IMR-90 (cell line): ENCODE results near the gene USP10. TPM values are rescaled to one million over a fixed set of nuclear protein-coding genes. Genes with fewer than 3 reads are reported as not detected.

Experiments
- ATAC-seq: fragments of 200-7000 bp; cut with Tn5 transposase; 2 replicates; pipeline ENCODE4 v1.9.1; 2020; ENCODE audit warnings: low read depth, mild to moderate bottlenecking, moderate library complexity
- BruUV-seq: library from RNA; stranded (reverse); fragments of 400-500 nt; replicated peaks from 2 replicates; lab custom pipeline; 2021; lab: Mats Ljungman, UMichigan
- CTCF ChIA-PET: fragments of 300-600 bp; formaldehyde crosslinking; extraction: SDS; loops from one replicate; lab custom pipeline; 2021; ENCODE audit warnings: antibody characterized with exemption; lab: Yijun Ruan, JAX
- POLR2A ChIA-PET: fragments of 300-600 bp; sonication (Branson Sonifier 250); formaldehyde crosslinking; loops from one replicate; lab custom pipeline; 2022; ENCODE audit warnings: antibody characterized with exemption; ENCODE audit not compliant: unreplicated experiment; lab: Charles Lee
- DNase-seq: peaks from one replicate; pipeline ENCODE4 v3.0.0; 2013
- H2AFZ ChIP-seq: replicated peaks from 2 replicates; pipeline ENCODE3; 2013; ENCODE audit warnings: low read length, mild to moderate bottlenecking; ENCODE audit not compliant: poor library complexity
- H2AK5ac ChIP-seq: 2 replicates; pipeline ENCODE4 v1.6.1; 2013; ENCODE audit warnings: low read depth, low read length, inconsistent platforms
- H2AK9ac ChIP-seq: replicated peaks from 2 replicates; pipeline ENCODE3; 2013; ENCODE audit warnings: mild to moderate bottlenecking, low read depth, low read length, moderate library complexity; ENCODE audit not compliant: poor library complexity
- H2BK120ac ChIP-seq: 2 replicates; pipeline ENCODE4 v1.6.1; 2013; ENCODE audit warnings: low read depth, low read length, inconsistent platforms
- H2BK15ac ChIP-seq: 3 replicates; pipeline ENCODE4 v1.6.1; 2013; ENCODE audit warnings: low read depth, low read length, inconsistent platforms
- H2BK20ac ChIP-seq: 2 replicates; pipeline ENCODE4 v1.6.1; 2013; ENCODE audit warnings: low read depth, mild to moderate bottlenecking, inconsistent platforms, low read length, moderate library complexity
- H2BK5ac ChIP-seq: 2 replicates; pipeline ENCODE4 v1.6.1; 2013; ENCODE audit warnings: mild to moderate bottlenecking, low read depth, low read length, inconsistent platforms; ENCODE audit not compliant: poor library complexity, severe bottlenecking
- H3K14ac ChIP-seq: replicated peaks from 2 replicates; pipeline ENCODE4 v1.6.1; 2013; ENCODE audit warnings: low read depth, low read length, inconsistent platforms
- H3K18ac ChIP-seq: 2 replicates; pipeline ENCODE4 v1.6.1; 2013; ENCODE audit warnings: low read depth, low read length, control low read depth
- H3K23ac ChIP-seq: 2 replicates; pipeline ENCODE4 v1.6.1; 2013; ENCODE audit warnings: low read depth, low read length, inconsistent platforms
- H3K27ac ChIP-seq: 2 replicates; pipeline ENCODE4 v1.5.1; 2013; ENCODE audit warnings: mild to moderate bottlenecking, control low read depth, low read length; ENCODE audit not compliant: insufficient read depth
- H3K27me3 ChIP-seq: 2 replicates; pipeline ENCODE4 v1.6.1; 2013; ENCODE audit warnings: low read length; ENCODE audit not compliant: control insufficient read depth, insufficient read depth
- H3K36me3 ChIP-seq: 2 replicates; pipeline ENCODE4 v1.6.1; 2013; ENCODE audit warnings: low read length, mixed read lengths; ENCODE audit not compliant: control insufficient read depth, insufficient read depth
- H3K4ac ChIP-seq: 2 replicates; pipeline ENCODE4 v1.6.1; 2013; ENCODE audit warnings: low read depth, low read length, inconsistent platforms
- H3K4me1 ChIP-seq: 2 replicates; pipeline ENCODE4 v1.6.1; 2013; ENCODE audit warnings: low read length, mixed read lengths; ENCODE audit not compliant: control insufficient read depth, insufficient read depth
- H3K4me2 ChIP-seq: 2 replicates; pipeline ENCODE4 v1.6.1; 2013; ENCODE audit warnings: low read depth, mild to moderate bottlenecking, control low read depth, low read length, moderate library complexity
- H3K4me3 ChIP-seq: 2 replicates; pipeline ENCODE4 v1.5.1; 2013; ENCODE audit warnings: low read depth, mild to moderate bottlenecking, control low read depth, low read length, moderate library complexity; ENCODE audit not compliant: insufficient read depth
- H3K56ac ChIP-seq: 2 replicates; pipeline ENCODE4 v1.6.1; 2013; ENCODE audit warnings: low read length, inconsistent platforms; ENCODE audit not compliant: insufficient read depth; ENCODE audit errors: extremely low read depth
- H3K79me1 ChIP-seq, 2 experiments: 2 replicates each; pipeline ENCODE4 v1.6.1; 2013; ENCODE audit warnings: low read length in 2 of 2, inconsistent platforms in 1 of 2, low read depth in 1 of 2
- H3K9ac ChIP-seq: 2 replicates; pipeline ENCODE4 v1.6.1; 2013; ENCODE audit warnings: low read depth, low read length, control low read depth
- H3K9me1 ChIP-seq: 2 replicates; pipeline ENCODE4 v1.6.1; 2013; ENCODE audit warnings: low read length, inconsistent platforms; ENCODE audit not compliant: insufficient read depth
- H3K9me3 ChIP-seq: 2 replicates; pipeline ENCODE4 v1.6.1; 2013; ENCODE audit warnings: low read length; ENCODE audit not compliant: control insufficient read depth, insufficient read depth
- H4K20me1 ChIP-seq: 2 replicates; pipeline ENCODE4 v1.6.1; 2013; ENCODE audit warnings: low read length, inconsistent platforms; ENCODE audit not compliant: insufficient read depth
- H4K5ac ChIP-seq: 2 replicates; pipeline ENCODE4 v1.6.1; 2013; ENCODE audit warnings: mild to moderate bottlenecking, low read depth, low read length, control low read depth
- H4K8ac ChIP-seq, 2 experiments: 2 replicates each; pipeline ENCODE4 v1.6.1; 2013; ENCODE audit warnings: low read depth in 2 of 2, low read length in 2 of 2, control low read depth in 1 of 2, inconsistent platforms in 1 of 2
- H4K91ac ChIP-seq: 2 replicates; pipeline ENCODE4 v1.6.1; 2013; ENCODE audit warnings: low read depth, low read length, inconsistent platforms; ENCODE audit not compliant: insufficient read depth
- CEBPB ChIP-seq: IDR thresholded peaks from 2 replicates; pipeline ENCODE4 v1.6.1; 2012; ENCODE audit warnings: low read depth, low read length, improper control_type of control experiment
- MAFK ChIP-seq: IDR thresholded peaks from 2 replicates; pipeline ENCODE4 v1.6.1; 2012; ENCODE audit warnings: low read depth, low read length, improper control_type of control experiment
- MAZ ChIP-seq: IDR thresholded peaks from 2 replicates; pipeline ENCODE4 v1.6.1; 2012; ENCODE audit warnings: low read depth, mild to moderate bottlenecking, low read length, improper control_type of control experiment, moderate library complexity, borderline replicate concordance
- POLR2A ChIP-seq: IDR thresholded peaks from 2 replicates; pipeline ENCODE4 v1.6.1; 2012; ENCODE audit warnings: mild to moderate bottlenecking, low read depth, low read length
- RFX5 ChIP-seq: IDR thresholded peaks from 2 replicates; pipeline ENCODE4 v1.8.0; 2012; ENCODE audit warnings: low read depth, mild to moderate bottlenecking, low read length, moderate library complexity
- WGBS, 2 experiments: methylation state at CpG; one replicate each; pipeline versions ENCODE4 v1.1.5 to v1.1.7; 2013; ENCODE audit warnings: missing lambda C conversion rate in 2 of 2; ENCODE audit not compliant: insufficient read length in 1 of 2; ENCODE audit errors: extremely low coverage in 2 of 2; 5-methylcytosine and 5-hydroxymethylcytosine counted together
- dilution Hi-C: fragments of 300-500 bp; cut with HindIII; formaldehyde crosslinking; loops from one replicate; pipeline ENCODE4 v1.14.3; 2018; ENCODE audit warnings: low sequenced_read_pairs; ENCODE audit not compliant: unreplicated experiment
- in situ Hi-C: fragments of 300-500 bp; cut with MboI; formaldehyde crosslinking; loops from 3 replicates; pipeline ENCODE4 v1.14.3; 2019; ENCODE audit warnings: low sequenced_read_pairs, inconsistent platforms, mixed read lengths
- intact Hi-C: fragments of 100-400 bp; cut with micrococcal nuclease; formaldehyde crosslinking; loops from 2 replicates; pipeline ENCODE4 v1.10.0; 2022
- polyA plus RNA-seq, 3 experiments: library from polyadenylated mRNA; depleted of rRNA; stranded (reverse); fragments of >200 nt; gene quantifications; 2 replicates each; pipeline ENCODE4 v1.2.3, GENCODE V29; 2012; ENCODE audit warnings: low replicate concordance in 1 of 3
- total RNA-seq: library from RNA; depleted of rRNA; stranded (reverse); fragments of >200 nt; gene quantifications from 2 replicates; pipeline ENCODE4 v1.2.3, GENCODE V29; 2012
- TF ChIP-seq, protein P1 (sequence below): fragments of 150-350 bp; IDR thresholded peaks from 2 replicates; pipeline ENCODE4 v1.6.1; 2017; ENCODE audit warnings: mild to moderate bottlenecking, antibody characterized with exemption, low read length, low read depth

Gene USP10
- total and polyA plus RNA-seq, 2 of the 4 experiments (the other 2 are of a cell fraction), result 54.3 to 79.0 TPM

- Histone ChIP-seq H2BK15ac (no peak overlapping the region), H3K4me3 (no peak overlapping the region), H2AK9ac (no peak overlapping the region), H3K4me1 (peaks cover 10% of the 10 kb centered on the region), H2BK120ac (no peak overlapping the region), H2BK20ac (no peak overlapping the region), H4K20me1 (peaks cover 93% of the 10 kb centered on the region), H3K23ac (no peak overlapping the region), H3K27me3 (no peaks in the 10 kb centered on the region), H3K9me1 (peaks cover 40% of the 10 kb centered on the region), H3K36me3 (0 out of 2 replicates have a peak, but pooled peaks cover 3% of the 10 kb centered on the region), H2BK5ac (no peak overlapping the region), H3K18ac (no peak overlapping the region), H4K91ac (no peak overlapping the region), H3K14ac (no peak overlapping the region), H3K27ac (no peak overlapping the region), H3K4me2 (no peak overlapping the region), H3K9ac (no peak overlapping the region), H3K9me3 (no peaks in the 10 kb centered on the region), H2AFZ (no peak overlapping the region), H3K4ac (no peak overlapping the region), H4K5ac (no peak overlapping the region), H3K56ac (no peak overlapping the region), H2AK5ac (no peak overlapping the region), H4K8ac (no peak overlapping the region), H3K79me1 (peaks cover 12 to 83% of the 10 kb centered on the region in 2 experiments)
- intact Hi-C loops (no loop called here), in situ Hi-C loops (loop anchor here (25.0 kb wide), 1 partner anchor 430 kb away; the partner anchor contains the start of gene WFDC1), dilution Hi-C loops (no loop called here)
- TF ChIP-seq POLR2A (no peak), RFX5 (no peak), CEBPB (no peak), MAFK (no peak), MAZ (no peak)
- TF ChIP-seq, protein P1, sequence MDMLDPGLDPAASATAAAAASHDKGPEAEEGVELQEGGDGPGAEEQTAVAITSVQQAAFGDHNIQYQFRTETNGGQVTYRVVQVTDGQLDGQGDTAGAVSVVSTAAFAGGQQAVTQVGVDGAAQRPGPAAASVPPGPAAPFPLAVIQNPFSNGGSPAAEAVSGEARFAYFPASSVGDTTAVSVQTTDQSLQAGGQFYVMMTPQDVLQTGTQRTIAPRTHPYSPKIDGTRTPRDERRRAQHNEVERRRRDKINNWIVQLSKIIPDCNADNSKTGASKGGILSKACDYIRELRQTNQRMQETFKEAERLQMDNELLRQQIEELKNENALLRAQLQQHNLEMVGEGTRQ, result no peak
- ATAC-seq (no peak), DNase-seq (no peak)
- ChIA-PET POLR2A (no interaction called here), CTCF (interaction anchor here (1.5 kb wide), 1 partner anchor 9 kb away, joined by 4 read pairs; no protein-coding TSS in a partner anchor)
- no TSS peak for BruUV-seq
- WGBS, 2 experiments, result no CpG with 5 or more reads among the region's 2 CpGs
Measured at GRCh38 chr16:84717484-84717883, 17.7 kb downstream of the USP10 start.
